Mucosa of stomach (tissue), 1 donor: ENCODE measurements around the gene CGNL1.

Experiments
- H3K27me3 ChIP-seq: one replicate; pipeline ENCODE4 v1.7.0; 2013; ENCODE audit warnings: mild to moderate bottlenecking, low read length; ENCODE audit not compliant: control insufficient read depth, insufficient read depth
- H3K36me3 ChIP-seq: one replicate; pipeline ENCODE4 v1.7.0; 2013; ENCODE audit warnings: low read length; ENCODE audit not compliant: control insufficient read depth, insufficient read depth
- H3K4me1 ChIP-seq: one replicate; pipeline ENCODE4 v1.7.0; 2013; ENCODE audit warnings: mild to moderate bottlenecking, low read length; ENCODE audit not compliant: control insufficient read depth, insufficient read depth
- H3K4me3 ChIP-seq: one replicate; pipeline ENCODE4 v1.7.0; 2013; ENCODE audit warnings: low read length
- H3K9ac ChIP-seq: one replicate; pipeline ENCODE4 v1.7.0; 2013; ENCODE audit warnings: mild to moderate bottlenecking, low read length, moderate library complexity
- H3K9me3 ChIP-seq: one replicate; pipeline ENCODE4 v1.7.0; 2013; ENCODE audit warnings: mild to moderate bottlenecking, low read length, moderate library complexity; ENCODE audit not compliant: control insufficient read depth
- donor health status: Pancreatic carcinoma.

The CGNL1 gene

DNA sequence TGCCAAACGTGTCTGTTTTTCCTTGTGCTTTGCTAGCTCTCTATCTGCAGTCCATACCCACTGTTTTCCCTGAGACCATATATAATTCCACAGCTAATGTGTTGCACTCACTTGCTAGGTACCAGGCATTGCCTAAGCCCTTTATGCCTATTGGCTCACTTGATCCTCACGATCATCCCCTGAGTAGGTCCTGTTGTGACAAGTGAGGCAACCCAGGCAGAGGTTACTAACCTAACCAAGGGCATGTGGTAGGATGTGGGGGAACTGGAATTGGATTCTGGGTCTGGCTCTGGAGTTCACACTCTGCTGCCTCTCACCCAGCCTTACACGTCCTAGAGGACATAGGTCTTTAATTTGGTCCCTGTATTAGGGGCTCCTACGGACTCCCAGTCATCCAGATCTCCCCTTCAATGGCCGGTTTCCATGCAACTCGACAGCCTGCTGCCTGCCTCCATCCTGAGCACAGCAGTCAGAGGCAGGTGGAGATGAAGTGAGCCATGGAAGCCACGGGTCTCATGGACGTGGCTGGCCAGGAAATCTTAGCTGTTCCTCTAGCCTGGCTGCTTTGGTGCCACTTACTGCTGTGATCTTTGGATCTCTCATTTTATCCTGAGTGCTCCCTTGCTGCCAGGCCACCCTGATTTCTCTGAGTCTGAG, 176.5 kb downstream of the CGNL1 start:
- Histone ChIP-seq H3K9ac (no peak overlapping the region), H3K9me3 (no peaks in the 10 kb centered on the region), H3K4me1 (peaks cover 61% of the 10 kb centered on the region), H3K27me3 (no peaks in the 10 kb centered on the region), H3K4me3 (no peak overlapping the region), H3K36me3 (no peaks in the 10 kb centered on the region)

- peaks cover 55% of the 10 kb centered on the region for H3K4me1 ChIP-seq
Measured at GRCh38 chr15:57553526-57553925, 177.2 kb downstream of the CGNL1 start.

GRCh38 chr15:57554063-57554811, 177.9 kb downstream of the CGNL1 start:
- Histone ChIP-seq H3K4me1 (peaks cover 47% of the 10 kb centered on the region), H3K4me3 (no peak overlapping the region), H3K36me3 (no peaks in the 10 kb centered on the region), H3K27me3 (no peaks in the 10 kb centered on the region), H3K9me3 (no peaks in the 10 kb centered on the region), H3K9ac (no peak overlapping the region)

More at GRCh38 chr15:57553526-57553925, 177.2 kb downstream of the CGNL1 start:
- H3K36me3 ChIP-seq: no peaks in the 10 kb centered on the region
- H3K4me3 ChIP-seq: no peak overlapping the region
- no peaks in the 10 kb centered on the region for H3K27me3 ChIP-seq
- no peak overlapping the region for H3K9ac ChIP-seq
- no peaks in the 10 kb centered on the region for H3K9me3 ChIP-seq

DNA sequence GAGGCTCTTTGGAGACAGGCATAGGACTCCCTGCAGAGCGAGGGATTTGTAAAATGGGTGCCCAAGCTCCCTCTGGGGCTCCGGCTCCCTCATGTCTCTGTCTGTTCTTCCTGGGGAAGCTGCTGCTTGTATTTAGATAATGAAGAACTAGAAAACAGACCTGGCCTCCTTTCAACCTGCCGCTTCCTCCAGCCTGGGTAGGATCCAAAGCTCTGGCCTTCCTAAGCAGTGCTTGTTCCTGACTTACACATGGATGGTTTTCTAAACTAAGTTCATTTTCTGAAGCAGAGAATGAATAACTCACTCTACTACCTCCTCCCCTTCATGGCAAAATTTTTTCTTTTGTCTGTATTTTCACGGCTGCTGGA, 178.5 kb downstream of the CGNL1 start:
- H3K36me3 ChIP-seq: no peaks in the 10 kb centered on the region
- H3K4me1 ChIP-seq: peaks cover 45% of the 10 kb centered on the region
- H3K9ac ChIP-seq: no peak overlapping the region

GRCh38 chr15:57555270-57555669, 179.0 kb downstream of the CGNL1 start:
- Histone ChIP-seq H3K9me3 (no peaks in the 10 kb centered on the region), H3K4me1 (peaks cover 47% of the 10 kb centered on the region), H3K4me3 (no peak overlapping the region), H3K9ac (no peak overlapping the region), H3K27me3 (no peaks in the 10 kb centered on the region), H3K36me3 (no peaks in the 10 kb centered on the region)

More for the DNA sequence above, 178.5 kb downstream of the CGNL1 start:
- Histone ChIP-seq H3K27me3 (no peaks in the 10 kb centered on the region), H3K9me3 (no peaks in the 10 kb centered on the region), H3K4me3 (no peak overlapping the region)

- Histone ChIP-seq H3K4me1 (peaks cover 47% of the 10 kb centered on the region), H3K27me3 (no peaks in the 10 kb centered on the region), H3K4me3 (no peak overlapping the region), H3K9ac (no peak overlapping the region), H3K9me3 (no peaks in the 10 kb centered on the region), H3K36me3 (no peaks in the 10 kb centered on the region)
Measured at GRCh38 chr15:57556040-57556439, 179.7 kb downstream of the CGNL1 start.

GRCh38 chr15:57557267-57557666, 181.0 kb downstream of the CGNL1 start:
- H3K4me3 ChIP-seq: no peak overlapping the region
- no peaks in the 10 kb centered on the region for H3K36me3 ChIP-seq
- no peaks in the 10 kb centered on the region for H3K27me3 ChIP-seq
- no peak overlapping the region for H3K9ac ChIP-seq
- peaks cover 38% of the 10 kb centered on the region for H3K4me1 ChIP-seq
- H3K9me3 ChIP-seq: no peaks in the 10 kb centered on the region

DNA sequence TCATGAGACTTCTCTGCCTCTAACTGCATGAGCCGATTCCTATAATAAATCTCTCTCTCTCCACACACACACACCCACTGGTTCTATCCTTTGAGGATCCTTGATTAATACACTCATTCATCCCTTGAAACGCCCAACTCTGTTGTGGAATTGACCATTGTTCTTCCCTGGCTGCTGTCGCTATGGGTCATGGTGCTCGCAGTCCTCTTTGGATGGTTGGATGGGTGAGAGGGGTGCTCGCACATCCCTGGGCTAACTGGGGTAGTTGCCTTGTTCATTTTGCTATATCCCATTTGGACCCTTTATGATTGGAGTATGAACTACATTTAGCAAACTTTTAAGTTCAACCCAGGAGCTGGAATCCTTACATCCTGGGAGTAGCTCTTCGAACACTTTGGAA, 181.5 kb downstream of the CGNL1 start:
- Histone ChIP-seq H3K9ac (no peak overlapping the region), H3K36me3 (no peaks in the 10 kb centered on the region), H3K4me1 (peaks cover 43% of the 10 kb centered on the region), H3K27me3 (no peaks in the 10 kb centered on the region), H3K4me3 (no peak overlapping the region), H3K9me3 (no peaks in the 10 kb centered on the region)

- no peak overlapping the region for H3K4me3 ChIP-seq
- no peaks in the 10 kb centered on the region for H3K9me3 ChIP-seq
- peaks cover 44% of the 10 kb centered on the region for H3K4me1 ChIP-seq
- H3K36me3 ChIP-seq: no peaks in the 10 kb centered on the region
- H3K9ac ChIP-seq: no peak overlapping the region
- H3K27me3 ChIP-seq: no peaks in the 10 kb centered on the region
Measured at GRCh38 chr15:57559875-57560274, 183.6 kb downstream of the CGNL1 start.

DNA sequence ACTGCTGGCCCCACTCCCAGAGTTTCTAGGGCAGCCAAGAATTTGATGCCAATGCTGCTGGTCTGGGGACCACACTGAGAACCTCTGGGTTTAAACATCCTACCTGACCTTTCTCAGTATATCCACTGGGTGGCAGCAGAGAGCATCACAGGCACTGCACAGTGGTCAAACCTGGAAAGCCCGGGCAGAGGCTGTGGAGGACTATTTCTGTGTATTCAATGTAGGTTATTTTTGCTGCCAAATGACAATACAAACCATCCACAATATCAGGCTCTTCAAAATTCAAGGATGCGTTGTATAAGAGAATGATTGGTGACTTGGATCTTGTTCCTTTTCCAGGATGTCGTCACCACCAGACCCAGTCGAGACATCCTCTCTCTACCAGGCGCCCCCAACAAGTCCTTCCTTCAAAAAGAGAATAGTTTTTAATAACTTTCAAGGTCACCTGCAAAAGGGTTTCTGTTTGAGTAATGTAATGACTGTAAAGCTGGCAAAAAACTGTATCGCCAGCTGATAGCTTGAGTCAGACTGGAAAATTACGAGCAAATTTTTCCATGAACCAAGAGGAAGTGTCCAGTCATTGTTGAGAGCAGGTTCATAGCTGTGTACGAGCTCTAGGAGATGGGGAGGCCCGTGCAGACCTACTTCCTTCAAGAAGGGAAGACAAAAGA, 184.9 kb downstream of the CGNL1 start:
- H3K4me3 ChIP-seq: no peak overlapping the region
- no peaks in the 10 kb centered on the region for H3K27me3 ChIP-seq

GRCh38 chr15:57562196-57562769, 186.0 kb downstream of the CGNL1 start:
- H3K9me3 ChIP-seq: no peaks in the 10 kb centered on the region
- H3K9ac ChIP-seq: no peak overlapping the region
- H3K4me1 ChIP-seq: peaks cover 52% of the 10 kb centered on the region
- H3K36me3 ChIP-seq: no peaks in the 10 kb centered on the region
- H3K4me3 ChIP-seq: no peak overlapping the region
- H3K27me3 ChIP-seq: no peaks in the 10 kb centered on the region

More for the DNA sequence above, 184.9 kb downstream of the CGNL1 start:
- Histone ChIP-seq H3K9ac (no peak overlapping the region), H3K36me3 (no peaks in the 10 kb centered on the region), H3K9me3 (no peaks in the 10 kb centered on the region), H3K4me1 (peaks cover 46% of the 10 kb centered on the region)

GRCh38 chr15:57563416-57563815, 187.1 kb downstream of the CGNL1 start:
- H3K9ac ChIP-seq: no peak overlapping the region
- H3K36me3 ChIP-seq: no peaks in the 10 kb centered on the region

More at GRCh38 chr15:57563416-57563815, 187.1 kb downstream of the CGNL1 start:
- Histone ChIP-seq H3K9me3 (no peaks in the 10 kb centered on the region), H3K4me3 (no peak overlapping the region), H3K27me3 (no peaks in the 10 kb centered on the region), H3K4me1 (peaks cover 52% of the 10 kb centered on the region)
